OCI-LY3 (cell line): ENCODE data around the gene RASEF.

Experiments used
- EZH2phosphoT487 ChIP-seq: fragments of 200-600 bp; shearing (Covaris generic); IDR thresholded peaks from 2 replicates; pipeline ENCODE4 v1.6.1; 2018; ENCODE audit warnings: antibody characterized with exemption, mixed run types, low read depth
- TF ChIP-seq, protein P1 (sequence below): fragments of 200-600, 300-600 bp; sonication (generic); IDR thresholded peaks from 2 replicates; pipeline ENCODE4 v1.5.1; 2014; ENCODE audit warnings: antibody characterized with exemption, low read length, low read depth

GRCh38 chr9:83070261-83070660 is 7.3 kb upstream of the RASEF start:
- TF ChIP-seq, protein P1, sequence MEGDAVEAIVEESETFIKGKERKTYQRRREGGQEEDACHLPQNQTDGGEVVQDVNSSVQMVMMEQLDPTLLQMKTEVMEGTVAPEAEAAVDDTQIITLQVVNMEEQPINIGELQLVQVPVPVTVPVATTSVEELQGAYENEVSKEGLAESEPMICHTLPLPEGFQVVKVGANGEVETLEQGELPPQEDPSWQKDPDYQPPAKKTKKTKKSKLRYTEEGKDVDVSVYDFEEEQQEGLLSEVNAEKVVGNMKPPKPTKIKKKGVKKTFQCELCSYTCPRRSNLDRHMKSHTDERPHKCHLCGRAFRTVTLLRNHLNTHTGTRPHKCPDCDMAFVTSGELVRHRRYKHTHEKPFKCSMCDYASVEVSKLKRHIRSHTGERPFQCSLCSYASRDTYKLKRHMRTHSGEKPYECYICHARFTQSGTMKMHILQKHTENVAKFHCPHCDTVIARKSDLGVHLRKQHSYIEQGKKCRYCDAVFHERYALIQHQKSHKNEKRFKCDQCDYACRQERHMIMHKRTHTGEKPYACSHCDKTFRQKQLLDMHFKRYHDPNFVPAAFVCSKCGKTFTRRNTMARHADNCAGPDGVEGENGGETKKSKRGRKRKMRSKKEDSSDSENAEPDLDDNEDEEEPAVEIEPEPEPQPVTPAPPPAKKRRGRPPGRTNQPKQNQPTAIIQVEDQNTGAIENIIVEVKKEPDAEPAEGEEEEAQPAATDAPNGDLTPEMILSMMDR: no peak
- TF ChIP-seq EZH2phosphoT487: no peak
